Stimulated activated naive CD8-positive, alpha-beta T cell treated with anti-CD3 and anti-CD28 coated beads, Interleukin-15, Interleukin-2, amounts not matched to agents 100 ng/mL and 50 ng/mL, for 24 hours (primary cell): ENCODE measurements around the gene CHML.

Experiments
- H3K27ac Mint-ChIP-seq: one replicate; pipeline ENCODE4 v1.8.0; 2021; ENCODE audit warnings: mild to moderate bottlenecking, mixed read lengths
- H3K27me3 Mint-ChIP-seq: one replicate; pipeline ENCODE4 v1.8.0; 2021; ENCODE audit warnings: mixed read lengths
- H3K36me3 Mint-ChIP-seq: one replicate; pipeline ENCODE4 v1.8.0; 2021; ENCODE audit warnings: low read depth, mixed read lengths
- H3K4me1 Mint-ChIP-seq: one replicate; pipeline ENCODE4 v1.8.0; 2021; ENCODE audit warnings: low read depth, mixed read lengths
- H3K4me3 Mint-ChIP-seq: one replicate; pipeline ENCODE4 v1.8.0; 2021; ENCODE audit warnings: mild to moderate bottlenecking, mixed read lengths
- H3K9me3 Mint-ChIP-seq: one replicate; pipeline ENCODE4 v1.8.0; 2021; ENCODE audit warnings: mixed read lengths

CHML gene

GRCh38 chr1:241638099-241638682 is 2.0 kb downstream of the CHML start:
- Mint-ChIP-seq H3K36me3 (peaks cover 39% of the 10 kb centered on the region), H3K9me3 (peaks cover 6% of the 10 kb centered on the region), H3K4me3 (peak overlapping the region; percentile 87), H3K4me1 (peaks cover 48% of the 10 kb centered on the region), H3K27me3 (no peaks in the 10 kb centered on the region), H3K27ac (no peak overlapping the region)

- peaks cover 6% of the 10 kb centered on the region for H3K9me3 Mint-ChIP-seq
- no peak overlapping the region for H3K27ac Mint-ChIP-seq
- H3K4me3 Mint-ChIP-seq = peak overlapping the region; percentile 87
- no peaks in the 10 kb centered on the region for H3K27me3 Mint-ChIP-seq
- H3K36me3 Mint-ChIP-seq = peaks cover 42% of the 10 kb centered on the region
- peaks cover 48% of the 10 kb centered on the region for H3K4me1 Mint-ChIP-seq
These were observed 2.6 kb downstream of the CHML start for GRCh38 chr1:241637604-241638003.

- Mint-ChIP-seq H3K9me3 (peaks cover 1% of the 10 kb centered on the region), H3K27me3 (no peaks in the 10 kb centered on the region), H3K4me1 (peaks cover 52% of the 10 kb centered on the region), H3K4me3 (peak overlapping the region; percentile 87), H3K27ac (no peak overlapping the region), H3K36me3 (peaks cover 45% of the 10 kb centered on the region)
These were observed 3.1 kb downstream of the CHML start for GRCh38 chr1:241637046-241637590.

- Mint-ChIP-seq H3K9me3 (no peaks in the 10 kb centered on the region), H3K27me3 (no peaks in the 10 kb centered on the region), H3K36me3 (peaks cover 52% of the 10 kb centered on the region), H3K27ac (no peak overlapping the region), H3K4me3 (peak overlapping the region; percentile 54), H3K4me1 (peaks cover 59% of the 10 kb centered on the region)
These were observed 3.9 kb downstream of the CHML start for GRCh38 chr1:241636291-241636690.

- Mint-ChIP-seq H3K27ac (peak overlapping the region; percentile 40), H3K9me3 (no peaks in the 10 kb centered on the region), H3K27me3 (no peaks in the 10 kb centered on the region), H3K4me1 (peaks cover 54% of the 10 kb centered on the region), H3K4me3 (no peak overlapping the region), H3K36me3 (peaks cover 52% of the 10 kb centered on the region)
These were observed 4.5 kb downstream of the CHML start for GRCh38 chr1:241635556-241636152.

GRCh38 chr1:241632987-241633386 is 7.2 kb downstream of the CHML start:
- no peak overlapping the region for H3K4me3 Mint-ChIP-seq
- H3K27me3 Mint-ChIP-seq = no peaks in the 10 kb centered on the region
- no peaks in the 10 kb centered on the region for H3K9me3 Mint-ChIP-seq
- H3K27ac Mint-ChIP-seq = no peak overlapping the region
- peaks cover 57% of the 10 kb centered on the region for H3K36me3 Mint-ChIP-seq
- peaks cover 53% of the 10 kb centered on the region for H3K4me1 Mint-ChIP-seq

GRCh38 chr1:241631674-241632073 is 8.5 kb downstream of the CHML start:
- Mint-ChIP-seq H3K9me3 (no peaks in the 10 kb centered on the region), H3K4me1 (peaks cover 48% of the 10 kb centered on the region), H3K36me3 (peaks cover 51% of the 10 kb centered on the region), H3K4me3 (peak overlapping the region; percentile 57), H3K27me3 (no peaks in the 10 kb centered on the region), H3K27ac (no peak overlapping the region)

- H3K4me1 Mint-ChIP-seq = peaks cover 43% of the 10 kb centered on the region
- H3K36me3 Mint-ChIP-seq = peaks cover 46% of the 10 kb centered on the region
- H3K4me3 Mint-ChIP-seq = no peak overlapping the region
- no peaks in the 10 kb centered on the region for H3K27me3 Mint-ChIP-seq
- H3K9me3 Mint-ChIP-seq = no peaks in the 10 kb centered on the region
- no peak overlapping the region for H3K27ac Mint-ChIP-seq
These were observed 9.3 kb downstream of the CHML start for GRCh38 chr1:241630899-241631298.

GRCh38 chr1:241630476-241630875 is 9.7 kb downstream of the CHML start:
- no peaks in the 10 kb centered on the region for H3K9me3 Mint-ChIP-seq
- H3K4me1 Mint-ChIP-seq = peaks cover 40% of the 10 kb centered on the region
- no peaks in the 10 kb centered on the region for H3K27me3 Mint-ChIP-seq
- H3K4me3 Mint-ChIP-seq = no peak overlapping the region
- H3K27ac Mint-ChIP-seq = no peak overlapping the region
- peaks cover 43% of the 10 kb centered on the region for H3K36me3 Mint-ChIP-seq

GRCh38 chr1:241630005-241630404 is 10.2 kb downstream of the CHML start:
- no peak overlapping the region for H3K27ac Mint-ChIP-seq
- peaks cover 35% of the 10 kb centered on the region for H3K4me1 Mint-ChIP-seq
- H3K4me3 Mint-ChIP-seq = no peak overlapping the region
- peaks cover 38% of the 10 kb centered on the region for H3K36me3 Mint-ChIP-seq
- no peaks in the 10 kb centered on the region for H3K9me3 Mint-ChIP-seq
- H3K27me3 Mint-ChIP-seq = no peaks in the 10 kb centered on the region

- H3K27ac Mint-ChIP-seq = peak overlapping the region; percentile 59
- H3K36me3 Mint-ChIP-seq = peaks cover 18% of the 10 kb centered on the region
- H3K9me3 Mint-ChIP-seq = no peaks in the 10 kb centered on the region
- H3K4me3 Mint-ChIP-seq = peak overlapping the region; percentile 8
- H3K27me3 Mint-ChIP-seq = no peaks in the 10 kb centered on the region
- peaks cover 28% of the 10 kb centered on the region for H3K4me1 Mint-ChIP-seq
These were observed 12.5 kb downstream of the CHML start for GRCh38 chr1:241627453-241628259.

- Mint-ChIP-seq H3K4me1 (peaks cover 15% of the 10 kb centered on the region), H3K4me3 (no peak overlapping the region), H3K27me3 (no peaks in the 10 kb centered on the region), H3K9me3 (no peaks in the 10 kb centered on the region), H3K27ac (no peak overlapping the region), H3K36me3 (peaks cover 15% of the 10 kb centered on the region)
These were observed 15.2 kb downstream of the CHML start for GRCh38 chr1:241624935-241625334.

- peaks cover 13% of the 10 kb centered on the region for H3K4me1 Mint-ChIP-seq
- no peaks in the 10 kb centered on the region for H3K27me3 Mint-ChIP-seq
- no peak overlapping the region for H3K27ac Mint-ChIP-seq
- no peak overlapping the region for H3K4me3 Mint-ChIP-seq
- peaks cover 9% of the 10 kb centered on the region for H3K36me3 Mint-ChIP-seq
- no peaks in the 10 kb centered on the region for H3K9me3 Mint-ChIP-seq
These were observed 17.5 kb downstream of the CHML start for GRCh38 chr1:241622669-241623068.

- no peaks in the 10 kb centered on the region for H3K9me3 Mint-ChIP-seq
- H3K27ac Mint-ChIP-seq = no peak overlapping the region
- peaks cover 40% of the 10 kb centered on the region for H3K4me1 Mint-ChIP-seq
- peaks cover 12% of the 10 kb centered on the region for H3K36me3 Mint-ChIP-seq
- no peak overlapping the region for H3K4me3 Mint-ChIP-seq
- H3K27me3 Mint-ChIP-seq = no peaks in the 10 kb centered on the region
These were observed 22.7 kb downstream of the CHML start for GRCh38 chr1:241617426-241617825.
